ENCODE data around the gene PTCH1.

The PTCH1 gene

GRCh38 chr9:95552255-95552654 is 35.5 kb upstream of the PTCH1 start:
- CTCF ChIA-PET, result no interaction called here
- no peak for TF ChIP-seq CTCF (IDR thresholded peaks at IDR 0.05; ENCODE audit: insufficient read depth, low read length, missing control alignments)
- POLR2A ChIA-PET, result no interaction called here
- no peak overlapping the region for H3K4me3 ChIP-seq (ENCODE audit: low read depth, low read length)
- DNase-seq (ENCODE audit: low read depth, low spot score), result no peak

GRCh38 chr9:95551406-95551805 is 34.6 kb upstream of the PTCH1 start:
- CTCF ChIA-PET, result no interaction called here
- no peak for DNase-seq (ENCODE audit: low read depth, low spot score)
- H3K4me3 ChIP-seq (ENCODE audit: low read depth, low read length), result no peak overlapping the region
- POLR2A ChIA-PET, result interaction anchor here (0.5 kb wide), 1 partner anchor 235 kb away, joined by 3 read pairs; no protein-coding TSS in a partner anchor
- TF ChIP-seq CTCF (IDR thresholded peaks at IDR 0.05; ENCODE audit: insufficient read depth, low read length, missing control alignments), result no peak

GRCh38 chr9:95545831-95546567 is 29.2 kb upstream of the PTCH1 start:
- ChIA-PET POLR2A (no interaction called here), CTCF (no interaction called here)
- DNase-seq (ENCODE audit: low read depth, low spot score), result no peak
- H3K4me3 ChIP-seq (ENCODE audit: low read depth, low read length), result no peak overlapping the region
- TF ChIP-seq CTCF (IDR thresholded peaks at IDR 0.05; ENCODE audit: insufficient read depth, low read length, missing control alignments), result no peak

- TF ChIP-seq CTCF (IDR thresholded peaks at IDR 0.05; ENCODE audit: insufficient read depth, low read length, missing control alignments), result no peak
- ChIA-PET POLR2A (no interaction called here), CTCF (no interaction called here)
- H3K4me3 ChIP-seq (ENCODE audit: low read depth, low read length), result no peak overlapping the region
- no peak for DNase-seq (ENCODE audit: low read depth, low spot score)
Measured at GRCh38 chr9:95533996-95534680, 17.4 kb upstream of the PTCH1 start.

GRCh38 chr9:95529910-95530309 is 13.1 kb upstream of the PTCH1 start:
- H3K4me3 ChIP-seq (ENCODE audit: low read depth, low read length), result no peak overlapping the region
- TF ChIP-seq CTCF (IDR thresholded peaks at IDR 0.05; ENCODE audit: insufficient read depth, low read length, missing control alignments), result no peak
- POLR2A ChIA-PET, result no interaction called here
- no peak for DNase-seq (ENCODE audit: low read depth, low spot score)
- CTCF ChIA-PET, result no interaction called here

GRCh38 chr9:95528908-95529502 is 12.2 kb upstream of the PTCH1 start:
- CTCF ChIA-PET, result no interaction called here
- no peak for DNase-seq (ENCODE audit: low read depth, low spot score)
- POLR2A ChIA-PET, result no interaction called here
- no peak overlapping the region for H3K4me3 ChIP-seq (ENCODE audit: low read depth, low read length)
- TF ChIP-seq CTCF (IDR thresholded peaks at IDR 0.05; ENCODE audit: insufficient read depth, low read length, missing control alignments), result no peak

All from AG04449 (cell line).